ENCODE results near the gene SSR1.

SSR1 gene

GRCh38 chr6:7236306-7237209 is 76.4 kb downstream of the SSR1 start:
- DNase-seq: no peak

DNA sequence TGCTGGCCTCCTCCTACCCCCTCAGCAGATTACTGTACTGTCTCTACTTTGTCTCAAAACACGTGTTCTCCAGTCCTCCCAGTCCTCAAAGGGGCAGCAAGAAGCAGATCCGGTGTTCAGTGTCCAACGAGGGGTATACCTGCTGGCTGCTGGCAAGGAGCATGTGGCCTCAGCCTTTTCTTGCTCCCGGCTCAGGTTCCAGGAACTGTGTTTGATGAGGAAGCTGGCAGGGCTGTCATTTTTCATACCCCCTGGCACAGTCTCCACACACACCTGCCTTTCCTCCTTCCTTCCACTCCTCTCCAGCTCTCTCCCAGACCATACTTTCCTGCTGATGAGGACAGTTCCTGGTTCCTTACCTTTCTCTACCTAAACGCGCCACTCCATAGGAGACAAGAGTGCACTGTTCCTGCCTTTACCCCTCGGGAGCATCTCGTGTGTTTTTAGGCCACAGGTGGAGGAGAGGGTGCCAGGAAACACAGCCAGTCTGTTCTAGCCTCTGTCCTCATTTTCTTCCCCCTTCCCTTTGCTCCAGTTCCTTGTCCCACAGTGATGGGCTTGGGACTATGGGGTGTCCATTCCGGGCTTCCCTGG is 77.2 kb downstream of the SSR1 start:
- peak; percentile 30 for DNase-seq

- no peak for DNase-seq
Measured at GRCh38 chr6:7234547-7234946, 78.5 kb downstream of the SSR1 start.

GRCh38 chr6:7232351-7232750 is 80.6 kb downstream of the SSR1 start:
- DNase-seq: no peak

DNA sequence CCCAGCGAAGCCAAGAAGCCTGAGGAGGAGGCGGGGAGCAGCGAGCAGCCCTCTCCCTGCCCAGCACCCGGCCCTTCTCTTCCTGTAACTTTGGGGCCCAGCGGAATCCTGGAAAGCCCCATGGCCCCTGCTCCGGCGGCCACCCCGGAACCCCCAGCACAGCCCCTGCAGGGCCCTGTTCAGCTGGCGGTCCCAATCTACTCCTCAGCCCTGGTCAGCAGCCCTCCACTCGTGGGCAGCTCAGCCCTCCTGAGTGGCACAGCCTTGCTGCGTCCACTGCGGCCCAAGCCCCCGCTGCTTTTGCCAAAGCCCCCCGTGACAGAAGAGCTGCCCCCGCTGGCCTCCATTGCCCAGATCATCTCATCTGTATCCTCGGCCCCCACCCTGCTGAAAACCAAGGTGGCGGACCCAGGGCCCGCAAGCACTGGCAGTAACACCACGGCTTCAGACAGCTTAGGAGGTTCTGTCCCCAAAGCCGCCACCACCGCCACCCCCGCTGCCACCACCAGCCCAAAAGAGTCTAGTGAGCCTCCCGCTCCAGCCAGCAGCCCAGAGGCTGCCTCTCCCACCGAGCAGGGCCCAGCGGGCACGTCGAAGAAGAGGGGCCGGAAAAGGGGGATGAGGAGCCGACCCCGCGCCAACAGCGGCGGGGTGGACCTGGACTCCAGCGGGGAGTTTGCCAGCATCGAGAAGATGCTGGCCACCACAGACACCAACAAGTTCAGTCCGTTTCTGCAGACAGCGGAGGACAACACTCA is 81.9 kb downstream of the SSR1 start:
- DNase-seq: no peak

GRCh38 chr6:7230327-7230691 is 82.7 kb downstream of the SSR1 start:
- DNase-seq: no peak

GRCh38 chr6:7229376-7230326 is 83.3 kb downstream of the SSR1 start:
- DNase-seq: no peak

DNA sequence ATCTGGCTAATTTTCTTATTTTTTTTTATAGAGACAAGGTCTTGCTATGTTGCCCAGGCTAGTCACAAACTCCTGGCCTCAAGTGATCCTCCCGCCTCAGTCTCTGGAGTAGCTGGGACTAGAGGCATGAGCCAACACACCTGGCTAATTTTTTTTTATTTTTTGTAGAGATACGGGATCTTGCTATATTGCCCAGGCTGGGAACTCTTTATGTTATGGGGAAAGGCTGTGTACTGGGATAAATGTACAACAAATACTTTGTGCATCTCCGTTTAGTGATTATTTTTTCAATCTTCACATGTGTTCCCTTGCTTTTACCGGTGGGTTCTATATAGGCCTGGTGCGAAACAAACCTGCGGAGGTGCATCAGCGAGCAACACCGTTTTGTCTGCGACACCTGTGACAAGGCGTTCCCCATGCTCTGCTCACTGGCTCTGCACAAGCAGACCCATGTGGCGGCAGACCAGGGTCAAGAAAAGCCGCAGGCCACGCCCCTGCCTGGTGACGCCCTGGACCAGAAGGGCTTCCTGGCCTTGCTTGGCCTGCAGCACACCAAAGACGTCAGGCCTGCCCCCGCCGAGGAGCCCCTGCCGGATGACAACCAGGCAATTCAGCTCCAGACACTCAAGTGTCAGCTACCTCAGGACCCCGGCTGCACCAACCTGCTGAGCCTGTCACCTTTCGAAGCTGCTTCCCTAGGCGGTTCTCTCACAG is 84.2 kb downstream of the SSR1 start:
- no peak for DNase-seq

DNA sequence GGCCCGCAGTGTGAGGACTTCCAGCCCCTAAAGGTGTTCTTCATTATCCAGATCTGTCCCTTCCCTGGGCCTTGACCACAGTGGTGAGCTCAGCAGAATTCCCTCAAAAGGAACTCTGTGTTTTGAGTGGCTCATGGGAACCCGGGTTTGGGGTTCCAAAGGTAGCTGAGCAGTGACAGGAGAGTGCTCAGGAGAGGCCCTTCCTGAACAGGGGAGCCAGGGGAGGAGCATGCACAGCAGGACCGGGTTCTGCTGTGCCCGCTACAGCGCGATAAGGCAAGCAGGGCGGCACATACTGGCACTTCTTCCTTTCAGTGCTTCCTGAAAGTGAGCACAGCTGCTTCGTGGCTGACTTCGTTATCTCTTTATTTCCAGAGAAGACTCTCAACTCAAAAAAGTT is 88.3 kb downstream of the SSR1 start:
- DNase-seq: no peak

- DNase-seq: no peak
Measured at GRCh38 chr6:7222197-7222596, 90.8 kb downstream of the SSR1 start.

DNA sequence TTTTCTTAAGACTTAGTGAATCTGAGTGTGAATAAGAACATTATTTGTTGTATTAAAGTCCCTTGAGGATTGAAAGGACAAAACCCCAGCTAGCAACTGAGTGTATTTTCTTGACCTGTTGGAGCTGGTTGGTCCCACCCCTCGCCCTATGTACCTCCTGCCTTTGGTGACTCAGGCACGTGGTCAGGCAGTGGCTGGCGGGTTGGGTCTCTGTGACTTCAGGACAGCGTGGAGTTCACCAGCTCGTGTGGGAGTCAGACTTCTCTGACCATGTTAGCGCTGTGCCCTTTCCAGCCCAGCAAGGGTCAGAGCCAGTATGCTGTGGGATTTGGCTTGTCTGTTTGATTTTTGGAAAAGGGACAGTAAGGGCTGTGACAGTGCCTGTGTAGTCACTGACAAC is 93.7 kb downstream of the SSR1 start:
- no peak for DNase-seq

DNA sequence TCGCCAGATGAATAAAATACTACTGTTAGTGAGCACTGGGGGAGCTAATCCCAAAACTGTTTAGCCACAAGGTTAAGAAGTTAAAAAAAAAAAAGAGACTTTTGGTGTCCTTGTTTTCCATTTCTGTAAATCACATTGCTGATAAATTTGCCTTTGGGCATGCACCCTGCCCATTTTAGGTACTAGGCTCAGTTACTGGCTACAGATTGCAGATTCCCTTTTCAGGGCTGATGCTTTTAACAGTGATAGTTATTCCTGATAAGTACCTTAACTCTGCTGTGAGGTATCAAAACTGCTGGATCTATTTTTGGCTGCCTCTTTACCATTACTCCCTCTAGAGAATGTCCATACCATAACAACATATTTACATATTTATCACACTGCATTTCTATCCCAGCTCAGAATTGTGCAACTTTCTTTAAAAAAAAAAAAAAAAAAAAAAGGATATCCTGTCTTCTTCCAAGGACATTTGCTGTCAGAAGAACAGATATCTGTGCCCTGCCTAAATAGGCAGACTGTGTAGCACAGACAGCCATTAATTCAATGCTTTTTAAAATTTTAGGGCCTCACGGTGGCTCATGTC is 94.5 kb downstream of the SSR1 start:
- DNase-seq: no peak

Measured in NCI-H2171 treated with DMSO at 0.1 percent for 48 hours (cell line).